Choroid plexus epithelial cell (primary cell): ENCODE data around the gene NFATC2.

Experiments used
- DNase-seq: peaks from one replicate; pipeline ENCODE4 v3.0.0-alpha.2; 2010; ENCODE audit warnings: low read depth
- H3K4me3 ChIP-seq: 2 replicates; pipeline ENCODE4 v1.5.1; 2011; ENCODE audit warnings: low read depth, mild to moderate bottlenecking, control low read depth, low read length, moderate library complexity
- TF ChIP-seq, protein P1 (sequence below): conservative IDR thresholded peaks from 2 replicates; pipeline ENCODE4 v1.5.1; 2011; ENCODE audit warnings: low read depth, mild to moderate bottlenecking, control low read depth, inconsistent platforms, low read length, moderate library complexity

The NFATC2 gene

GRCh38 chr20:51368461-51369211 lies 173.9 kb downstream of the NFATC2 start:
- no peak for DNase-seq
- H3K4me3 ChIP-seq = no peak overlapping the region
- TF ChIP-seq, protein P1, sequence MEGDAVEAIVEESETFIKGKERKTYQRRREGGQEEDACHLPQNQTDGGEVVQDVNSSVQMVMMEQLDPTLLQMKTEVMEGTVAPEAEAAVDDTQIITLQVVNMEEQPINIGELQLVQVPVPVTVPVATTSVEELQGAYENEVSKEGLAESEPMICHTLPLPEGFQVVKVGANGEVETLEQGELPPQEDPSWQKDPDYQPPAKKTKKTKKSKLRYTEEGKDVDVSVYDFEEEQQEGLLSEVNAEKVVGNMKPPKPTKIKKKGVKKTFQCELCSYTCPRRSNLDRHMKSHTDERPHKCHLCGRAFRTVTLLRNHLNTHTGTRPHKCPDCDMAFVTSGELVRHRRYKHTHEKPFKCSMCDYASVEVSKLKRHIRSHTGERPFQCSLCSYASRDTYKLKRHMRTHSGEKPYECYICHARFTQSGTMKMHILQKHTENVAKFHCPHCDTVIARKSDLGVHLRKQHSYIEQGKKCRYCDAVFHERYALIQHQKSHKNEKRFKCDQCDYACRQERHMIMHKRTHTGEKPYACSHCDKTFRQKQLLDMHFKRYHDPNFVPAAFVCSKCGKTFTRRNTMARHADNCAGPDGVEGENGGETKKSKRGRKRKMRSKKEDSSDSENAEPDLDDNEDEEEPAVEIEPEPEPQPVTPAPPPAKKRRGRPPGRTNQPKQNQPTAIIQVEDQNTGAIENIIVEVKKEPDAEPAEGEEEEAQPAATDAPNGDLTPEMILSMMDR = no peak

GRCh38 chr20:51366155-51366886 lies 176.2 kb downstream of the NFATC2 start:
- peak; percentile 99 for DNase-seq
- TF ChIP-seq, protein P1 = no peak
- no peak overlapping the region for H3K4me3 ChIP-seq

DNA sequence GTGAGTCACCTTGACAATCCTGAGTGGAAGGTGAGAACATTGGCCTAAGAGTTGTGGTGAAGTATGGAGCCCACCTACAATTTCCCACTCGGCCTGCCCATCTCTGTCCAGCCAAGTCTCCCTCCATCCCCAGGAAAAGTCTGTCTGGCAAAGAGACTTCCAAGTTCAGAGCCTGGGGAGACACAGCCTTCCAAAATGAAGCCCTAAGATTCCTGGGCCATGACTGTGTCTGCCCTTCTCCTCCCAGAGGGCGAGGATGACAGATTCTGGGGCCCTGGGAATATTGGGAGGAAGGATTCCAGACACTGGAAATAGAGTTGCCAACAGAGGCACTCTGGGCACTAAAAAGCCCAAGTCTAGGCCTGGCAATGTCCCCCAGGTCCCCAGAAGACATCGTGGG lies 176.8 kb downstream of the NFATC2 start:
- DNase-seq = peak; percentile 71
- no peak overlapping the region for H3K4me3 ChIP-seq
- TF ChIP-seq, protein P1 = no peak

DNA sequence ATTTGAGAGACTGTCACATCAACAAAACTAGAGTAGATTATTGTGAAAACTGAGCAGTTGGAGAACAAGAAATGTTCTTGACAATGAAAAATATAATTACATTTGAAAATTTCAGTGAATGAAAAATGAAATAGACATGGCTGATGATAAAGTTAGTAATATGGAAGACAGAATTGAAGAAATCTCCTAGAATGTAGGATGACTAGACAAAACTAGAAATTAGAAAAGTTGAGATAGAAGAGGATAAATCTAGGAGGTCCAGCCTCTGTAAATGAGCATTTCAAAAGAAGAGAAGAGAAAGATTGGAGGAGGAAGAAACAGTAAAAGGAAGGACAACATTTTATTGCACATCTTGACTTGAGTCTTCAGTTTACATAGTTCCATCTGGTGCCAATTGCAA lies 178.7 kb downstream of the NFATC2 start:
- H3K4me3 ChIP-seq = no peak overlapping the region
- TF ChIP-seq, protein P1 = no peak
- DNase-seq = no peak

DNA sequence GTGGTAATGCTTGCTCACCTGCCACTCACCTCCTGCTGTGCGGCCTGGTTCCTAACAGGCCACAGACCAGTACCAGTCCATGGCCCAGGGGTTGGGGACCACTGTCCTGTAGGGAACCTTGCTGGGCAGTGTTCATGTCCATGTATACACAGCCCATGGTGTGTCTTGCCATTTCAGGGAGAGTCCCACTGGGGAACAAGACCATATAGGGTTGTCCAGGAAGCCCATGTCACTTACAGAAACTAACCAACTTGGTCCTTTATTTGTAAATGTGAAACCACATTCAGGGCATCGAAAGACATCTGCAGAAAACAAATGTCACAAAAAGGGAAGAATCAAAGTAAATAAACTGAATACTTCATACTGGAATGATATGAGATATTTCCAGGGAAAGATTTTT lies 179.1 kb downstream of the NFATC2 start:
- no peak for DNase-seq
- TF ChIP-seq, protein P1 = no peak
- H3K4me3 ChIP-seq = no peak overlapping the region

DNA sequence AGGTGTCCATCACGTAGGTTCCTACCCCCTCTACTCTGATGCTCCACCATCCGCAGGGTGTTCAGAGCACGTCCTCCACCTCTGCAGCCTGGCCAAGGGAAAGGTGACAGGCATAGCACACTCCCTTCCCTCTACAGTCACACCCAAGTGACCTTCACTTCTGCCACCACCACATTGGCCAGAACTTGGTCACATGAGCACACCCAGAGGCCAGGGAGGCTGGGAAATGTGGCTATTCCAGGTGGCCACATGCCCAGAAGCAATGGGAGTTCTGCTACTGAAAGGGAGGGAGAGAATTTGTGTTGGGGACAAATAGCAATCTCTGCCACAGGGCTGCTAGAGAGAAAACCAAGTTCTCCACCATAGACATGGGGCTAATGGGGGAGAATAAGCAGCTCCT lies 180.3 kb downstream of the NFATC2 start:
- no peak for DNase-seq
- TF ChIP-seq, protein P1 = no peak
- no peak overlapping the region for H3K4me3 ChIP-seq
